Rectal smooth muscle tissue (tissue), 1 donor: ENCODE measurements around the gene EYS.

Source experiments
- H3K27ac ChIP-seq: one replicate; pipeline ENCODE4 v1.7.0; 2013; ENCODE audit warnings: low read depth, low read length, inconsistent platforms
- H3K27me3 ChIP-seq: one replicate; pipeline ENCODE4 v1.7.0; 2013; ENCODE audit warnings: low read length; ENCODE audit not compliant: control insufficient read depth, insufficient read depth
- H3K36me3 ChIP-seq: one replicate; pipeline ENCODE4 v1.7.0; 2013; ENCODE audit warnings: low read length; ENCODE audit not compliant: control insufficient read depth, insufficient read depth
- H3K4me1 ChIP-seq: one replicate; pipeline ENCODE4 v1.7.0; 2013; ENCODE audit warnings: low read length; ENCODE audit not compliant: control insufficient read depth, insufficient read depth
- H3K4me3 ChIP-seq: one replicate; pipeline ENCODE4 v1.7.0; 2013; ENCODE audit warnings: low read length
- H3K9ac ChIP-seq: one replicate; pipeline ENCODE4 v1.7.0; 2013; ENCODE audit warnings: low read length

The EYS gene

DNA sequence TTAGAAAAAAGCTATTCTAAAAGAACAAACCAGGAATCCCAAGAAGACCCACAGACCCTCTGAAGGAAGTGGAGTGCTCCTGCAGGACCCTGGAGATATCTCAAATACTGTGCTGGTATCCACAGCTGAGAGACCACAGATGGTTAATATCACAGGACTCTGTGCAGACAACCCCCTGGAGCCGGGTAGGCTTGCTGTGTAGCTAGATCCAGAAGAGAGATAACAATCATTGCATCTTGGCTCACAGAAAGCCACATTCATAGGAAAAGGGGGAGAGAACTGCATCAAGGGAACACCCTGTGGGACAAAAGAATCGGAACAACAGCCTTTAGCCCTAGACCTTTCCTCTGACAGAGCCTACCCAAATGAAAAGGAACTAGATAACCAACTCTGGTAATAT is 1381.9 kb downstream of the EYS start:
- H3K4me1 ChIP-seq: no peaks in the 10 kb centered on the region
- no peaks in the 10 kb centered on the region for H3K36me3 ChIP-seq
- H3K9ac ChIP-seq: no peak overlapping the region
- no peak overlapping the region for H3K27ac ChIP-seq
- H3K27me3 ChIP-seq: no peaks in the 10 kb centered on the region
- H3K4me3 ChIP-seq: no peak overlapping the region

DNA sequence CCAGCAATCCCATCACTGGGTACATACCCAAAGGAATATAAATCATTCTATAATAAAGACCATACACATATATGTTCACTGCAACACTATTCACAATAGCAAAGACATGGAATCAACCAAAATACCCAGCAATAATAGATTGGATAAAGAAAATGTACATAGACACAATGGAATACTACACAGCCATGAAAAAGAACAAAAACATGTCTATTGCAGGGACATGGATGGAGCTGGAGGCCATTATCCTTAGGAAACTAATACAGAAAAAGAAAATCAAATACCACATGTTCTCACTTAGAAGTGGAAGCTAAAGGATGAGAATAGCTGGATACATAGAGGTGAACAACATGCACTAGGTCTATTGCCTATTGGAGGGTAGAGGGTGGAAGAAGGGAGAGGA is 1396.8 kb downstream of the EYS start:
- H3K4me1 ChIP-seq: no peaks in the 10 kb centered on the region
- no peak overlapping the region for H3K27ac ChIP-seq
- no peaks in the 10 kb centered on the region for H3K36me3 ChIP-seq
- H3K4me3 ChIP-seq: no peak overlapping the region
- no peaks in the 10 kb centered on the region for H3K27me3 ChIP-seq
- H3K9ac ChIP-seq: no peak overlapping the region

DNA sequence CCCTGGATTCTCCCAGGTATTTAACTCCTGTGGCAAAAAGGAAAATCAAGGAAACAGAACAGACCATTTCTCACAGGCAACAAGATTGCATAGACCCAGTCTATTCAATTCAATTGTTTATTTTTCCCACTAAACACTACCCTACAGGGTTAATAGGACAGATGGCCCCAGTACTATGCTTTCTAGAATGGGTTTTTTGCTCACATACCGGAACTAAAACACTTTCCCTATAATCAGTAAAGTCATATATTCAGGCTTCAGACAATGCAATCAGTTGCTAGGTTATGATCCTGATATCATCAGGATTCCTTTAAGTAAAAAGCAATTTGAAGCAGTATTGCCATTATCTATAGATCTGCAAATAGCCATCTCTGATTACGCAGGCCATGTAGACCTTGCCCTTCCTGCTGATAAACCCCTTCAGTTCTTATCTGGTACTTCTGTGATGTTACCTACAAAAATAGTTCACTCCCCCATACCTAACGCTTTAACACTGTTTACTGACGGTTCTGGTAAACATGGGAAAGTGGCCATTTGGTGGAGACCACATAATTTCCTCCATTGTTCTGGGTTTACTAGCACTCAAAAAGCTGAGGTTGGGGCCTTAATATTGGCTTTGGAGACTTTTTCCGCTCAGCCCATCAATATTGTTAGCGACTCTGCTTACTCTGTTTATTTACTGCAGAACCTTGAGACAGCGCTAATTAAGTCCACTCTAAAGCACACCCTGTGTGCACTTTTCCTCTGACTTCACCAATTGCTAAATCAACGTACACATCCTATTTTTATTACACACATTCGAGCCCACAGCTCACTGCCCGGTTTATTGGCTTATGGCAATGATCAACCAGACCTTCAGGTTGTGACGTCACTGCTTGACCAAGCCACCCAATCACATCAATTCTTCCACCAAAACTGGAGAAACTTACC is 1405.5 kb downstream of the EYS start:
- no peak overlapping the region for H3K9ac ChIP-seq
- H3K27me3 ChIP-seq: no peaks in the 10 kb centered on the region
- H3K4me1 ChIP-seq: no peaks in the 10 kb centered on the region
- H3K27ac ChIP-seq: no peak overlapping the region
- no peak overlapping the region for H3K4me3 ChIP-seq
- H3K36me3 ChIP-seq: no peaks in the 10 kb centered on the region

DNA sequence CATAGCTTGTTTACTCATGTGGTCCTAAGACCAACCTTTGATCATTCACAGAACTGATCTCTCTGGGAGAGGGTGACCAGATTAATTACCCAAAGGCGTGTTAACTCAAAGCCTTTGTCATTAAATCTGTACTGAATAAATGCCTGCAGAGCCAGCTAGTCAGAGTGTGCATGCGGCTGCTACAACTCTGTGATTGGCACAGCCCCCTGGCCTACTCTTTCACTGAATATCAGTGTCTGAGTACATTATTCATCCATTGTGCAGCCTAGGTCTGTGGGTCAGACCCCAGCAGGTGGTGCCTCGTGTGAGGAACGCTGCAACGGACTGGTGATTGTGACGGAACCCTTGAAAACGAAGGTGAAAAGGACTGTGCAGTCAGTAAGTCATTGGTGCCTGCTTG is 1407.8 kb downstream of the EYS start:
- Histone ChIP-seq H3K9ac (no peak overlapping the region), H3K4me1 (no peaks in the 10 kb centered on the region), H3K27ac (no peak overlapping the region), H3K27me3 (no peaks in the 10 kb centered on the region), H3K4me3 (no peak overlapping the region), H3K36me3 (no peaks in the 10 kb centered on the region)

DNA sequence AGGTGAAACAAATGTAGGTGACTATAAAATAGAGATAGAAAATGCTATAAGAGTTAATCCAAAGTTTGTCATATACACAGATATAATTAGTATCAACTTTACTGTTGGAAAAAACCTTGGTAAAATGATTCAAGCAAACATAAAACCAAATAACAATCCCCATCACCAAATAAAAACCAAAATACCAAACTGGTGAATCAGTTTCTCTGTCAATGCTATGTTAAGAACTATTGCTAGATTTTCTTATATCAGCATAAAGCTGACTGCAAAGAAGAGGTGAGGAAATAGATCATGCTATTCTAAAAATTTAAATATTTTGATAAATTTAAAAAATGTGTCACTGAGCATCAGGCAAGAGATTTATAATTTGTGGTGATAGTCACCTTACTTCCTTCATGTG is 1413.0 kb downstream of the EYS start:
- H3K4me1 ChIP-seq: no peaks in the 10 kb centered on the region
- no peak overlapping the region for H3K4me3 ChIP-seq
- no peaks in the 10 kb centered on the region for H3K27me3 ChIP-seq
- H3K27ac ChIP-seq: no peak overlapping the region
- no peaks in the 10 kb centered on the region for H3K36me3 ChIP-seq
- no peak overlapping the region for H3K9ac ChIP-seq

DNA sequence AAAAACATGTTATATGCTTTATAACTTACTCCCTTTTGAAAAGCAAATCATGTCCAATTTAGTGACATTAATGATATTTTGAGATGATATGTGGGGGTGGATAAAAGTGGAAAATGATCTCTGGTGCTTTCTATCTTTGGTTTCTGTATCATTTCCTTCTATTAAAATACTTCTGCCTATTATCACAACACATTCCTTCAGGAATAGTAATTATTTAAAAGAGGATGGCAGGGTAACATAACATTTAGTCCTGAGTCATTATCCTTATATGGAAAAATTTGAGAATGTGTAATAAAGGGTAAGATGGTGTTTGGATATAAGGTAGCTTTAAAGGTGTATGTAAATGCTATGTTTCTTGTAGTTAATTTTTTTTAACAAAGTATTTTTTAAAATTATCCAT is 1413.7 kb downstream of the EYS start:
- no peak overlapping the region for H3K9ac ChIP-seq
- no peak overlapping the region for H3K27ac ChIP-seq
- H3K4me3 ChIP-seq: no peak overlapping the region
- H3K4me1 ChIP-seq: no peaks in the 10 kb centered on the region
- no peaks in the 10 kb centered on the region for H3K36me3 ChIP-seq
- H3K27me3 ChIP-seq: no peaks in the 10 kb centered on the region

DNA sequence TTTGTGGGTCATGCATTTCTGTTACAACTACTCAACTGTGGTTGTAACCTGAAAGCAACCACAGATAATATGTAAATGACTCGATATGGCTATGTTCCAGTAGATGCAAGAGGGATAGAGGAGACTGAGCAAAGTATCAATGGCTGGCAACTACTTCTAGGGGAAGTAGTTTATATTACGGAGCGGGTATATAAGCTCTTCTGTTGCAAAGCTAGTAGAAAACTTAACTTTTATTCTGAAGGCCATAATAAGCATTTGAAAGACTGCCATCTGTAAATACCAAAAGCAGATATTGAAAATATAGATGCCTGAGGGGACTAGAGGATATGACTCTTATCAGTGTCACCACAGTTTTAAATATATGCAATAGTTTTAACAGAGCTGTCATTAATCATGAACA is 1416.2 kb downstream of the EYS start:
- Histone ChIP-seq H3K36me3 (no peaks in the 10 kb centered on the region), H3K9ac (no peak overlapping the region), H3K4me3 (no peak overlapping the region), H3K27ac (no peak overlapping the region), H3K27me3 (no peaks in the 10 kb centered on the region), H3K4me1 (no peaks in the 10 kb centered on the region)

DNA sequence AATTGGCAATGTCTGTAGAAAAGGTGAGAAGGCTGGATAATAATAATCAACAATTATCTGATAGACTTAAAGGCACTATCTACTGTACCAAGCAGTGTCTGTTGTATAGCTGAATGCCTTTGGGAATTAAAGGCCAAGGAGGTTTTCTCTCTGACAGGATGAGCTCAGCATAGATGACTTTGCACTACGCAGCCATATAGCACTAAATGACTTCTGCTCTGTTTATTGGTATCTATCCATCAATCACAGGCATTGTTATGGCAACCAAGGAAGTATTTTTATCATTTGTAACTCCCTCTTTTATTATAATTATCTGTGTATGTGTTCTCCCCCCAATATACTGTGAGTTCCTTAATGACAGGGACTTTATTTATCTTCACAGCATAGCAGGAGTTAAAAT is 1417.1 kb downstream of the EYS start:
- Histone ChIP-seq H3K9ac (no peak overlapping the region), H3K4me1 (no peaks in the 10 kb centered on the region), H3K36me3 (no peaks in the 10 kb centered on the region), H3K27ac (no peak overlapping the region), H3K27me3 (no peaks in the 10 kb centered on the region), H3K4me3 (no peak overlapping the region)

DNA sequence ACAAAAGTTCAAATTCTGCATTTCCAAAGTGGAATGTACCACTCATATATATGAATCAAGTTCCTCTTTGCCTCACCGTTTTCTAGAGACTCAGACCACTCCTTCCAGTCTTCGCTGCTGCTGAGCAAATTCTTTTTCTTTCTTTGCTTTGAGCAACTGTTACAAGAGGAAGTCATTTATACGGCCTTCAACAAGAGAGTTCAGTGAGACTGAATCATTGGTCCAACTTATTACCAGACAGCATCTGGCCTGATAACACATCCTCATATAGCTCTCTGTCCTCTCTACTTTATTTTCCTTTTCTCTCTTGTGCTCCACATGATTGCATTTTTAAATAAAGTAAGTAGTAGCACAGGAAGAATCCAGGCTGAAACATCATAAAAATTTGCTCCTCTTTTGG is 1418.7 kb downstream of the EYS start:
- H3K4me1 ChIP-seq: no peaks in the 10 kb centered on the region
- H3K4me3 ChIP-seq: no peak overlapping the region
- H3K9ac ChIP-seq: no peak overlapping the region
- no peaks in the 10 kb centered on the region for H3K36me3 ChIP-seq
- H3K27me3 ChIP-seq: no peaks in the 10 kb centered on the region
- H3K27ac ChIP-seq: no peak overlapping the region

DNA sequence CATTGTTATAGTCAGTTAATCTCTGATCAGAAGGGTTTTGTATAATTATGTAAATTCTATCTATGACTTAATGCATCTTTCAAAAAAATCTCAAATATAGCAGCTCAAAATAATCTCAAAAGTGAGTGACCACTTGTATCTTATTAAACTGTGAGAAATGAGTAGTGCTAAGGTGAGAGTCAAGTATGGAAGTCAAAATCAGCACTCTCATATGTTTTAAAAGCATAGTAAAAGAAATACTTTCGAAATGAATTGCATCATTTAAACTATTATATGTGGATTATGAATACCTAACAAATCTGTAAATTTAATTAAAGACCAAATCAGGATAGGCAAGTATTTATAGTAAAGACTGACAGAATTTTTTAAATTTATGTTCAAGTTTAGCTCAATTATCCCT is 1425.9 kb downstream of the EYS start:
- Histone ChIP-seq H3K27ac (no peak overlapping the region), H3K4me3 (no peak overlapping the region), H3K4me1 (no peaks in the 10 kb centered on the region), H3K36me3 (no peaks in the 10 kb centered on the region), H3K9ac (no peak overlapping the region), H3K27me3 (no peaks in the 10 kb centered on the region)

DNA sequence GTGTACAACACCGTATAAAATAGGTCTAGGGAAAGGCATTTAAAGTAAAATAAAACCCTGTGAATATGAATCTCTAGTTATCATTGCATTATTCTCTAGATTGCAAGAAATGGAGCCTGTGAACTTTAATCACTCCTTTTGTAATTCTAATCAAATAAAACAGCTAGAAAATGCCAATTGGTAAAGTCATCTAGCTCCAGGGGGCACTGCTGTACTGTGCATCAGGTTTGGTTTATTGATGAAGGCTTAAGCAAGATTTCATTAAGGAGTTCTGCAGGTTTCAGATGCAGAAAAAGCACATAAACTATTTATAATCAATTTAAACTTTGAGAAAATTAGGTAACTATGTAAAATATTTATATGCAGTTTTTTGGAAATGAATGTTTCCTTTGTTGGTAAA is 1426.5 kb downstream of the EYS start:
- Histone ChIP-seq H3K4me1 (no peaks in the 10 kb centered on the region), H3K9ac (no peak overlapping the region), H3K27me3 (no peaks in the 10 kb centered on the region), H3K36me3 (no peaks in the 10 kb centered on the region), H3K4me3 (no peak overlapping the region), H3K27ac (no peak overlapping the region)

DNA sequence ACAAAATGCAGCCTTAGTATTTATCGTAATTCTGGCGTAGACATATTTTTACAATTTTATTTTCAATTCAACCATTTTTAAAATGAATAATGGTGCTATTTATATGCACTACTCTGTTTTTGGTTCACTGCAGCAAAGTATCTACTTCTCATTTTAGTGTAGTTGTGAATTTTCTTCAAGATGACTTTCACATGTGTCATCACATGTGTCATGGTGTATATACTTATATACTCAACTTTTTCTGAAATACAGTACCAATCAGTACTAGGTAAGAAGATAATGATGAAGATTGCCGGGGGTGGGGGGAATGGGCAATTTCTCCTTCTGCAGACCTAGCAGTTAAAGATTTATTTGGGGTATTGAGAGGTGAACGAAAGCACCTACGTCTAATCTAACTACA is 1436.9 kb downstream of the EYS start:
- Histone ChIP-seq H3K4me1 (no peaks in the 10 kb centered on the region), H3K36me3 (no peaks in the 10 kb centered on the region), H3K27ac (no peak overlapping the region)

DNA sequence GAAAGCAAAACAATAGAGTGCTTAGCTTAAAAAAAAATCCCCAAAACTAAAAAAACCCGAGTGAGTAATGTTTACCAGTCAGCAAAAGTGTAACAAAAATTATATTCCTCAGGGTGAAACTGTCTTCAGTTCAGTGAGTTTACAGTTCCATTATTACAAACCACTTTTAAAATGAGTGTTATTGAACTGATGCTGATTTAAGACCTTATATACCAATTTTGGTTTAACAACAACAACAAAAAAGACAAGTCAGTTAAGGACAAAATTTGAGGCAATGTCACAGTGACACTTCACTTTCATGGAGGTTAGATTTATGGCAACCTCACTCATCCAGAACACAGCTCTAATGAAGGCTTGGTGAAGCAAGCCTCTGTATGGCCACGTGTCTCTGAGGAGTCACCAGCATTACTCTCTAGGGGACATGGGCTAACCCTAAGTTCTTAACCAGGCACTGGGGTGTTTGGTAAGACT is 1440.6 kb downstream of the EYS start:
- no peak overlapping the region for H3K27ac ChIP-seq
- no peak overlapping the region for H3K4me3 ChIP-seq
- no peaks in the 10 kb centered on the region for H3K4me1 ChIP-seq
- no peaks in the 10 kb centered on the region for H3K27me3 ChIP-seq
- no peak overlapping the region for H3K9ac ChIP-seq
- no peaks in the 10 kb centered on the region for H3K36me3 ChIP-seq

More for the DNA sequence above, 1436.9 kb downstream of the EYS start:
- no peaks in the 10 kb centered on the region for H3K27me3 ChIP-seq
- no peak overlapping the region for H3K4me3 ChIP-seq
- no peak overlapping the region for H3K9ac ChIP-seq
